ENCODE results near the gene HIVEP3.

The HIVEP3 gene

GRCh38 chr1:41943717-41944116 is 25.0 kb upstream of the HIVEP3 start:
- no peak overlapping the region for H3K27ac ChIP-seq (ENCODE audit: extremely low read depth, low read depth, low read length)
- H3K9me3 ChIP-seq (ENCODE audit: control insufficient read depth, insufficient read depth, low read depth, low read length): no peaks in the 10 kb centered on the region

GRCh38 chr1:41942278-41942677 is 23.6 kb upstream of the HIVEP3 start:
- no peaks in the 10 kb centered on the region for H3K4me1 ChIP-seq (ENCODE audit: control insufficient read depth, insufficient read depth, low read length)
- H3K27ac ChIP-seq (ENCODE audit: extremely low read depth, low read depth, low read length): no peak overlapping the region
- H3K9me3 ChIP-seq (ENCODE audit: control insufficient read depth, insufficient read depth, low read depth, low read length): no peaks in the 10 kb centered on the region
- no peak for TF ChIP-seq GLIS2 (tag by site-specific recombination; IDR thresholded peaks at IDR 0.05)
- no peak for TF ChIP-seq TRIM28 (IDR thresholded peaks at IDR 0.05; ENCODE audit: borderline replicate concordance, low read length)
- TF ChIP-seq ZNF560 (tag by site-specific recombination; IDR thresholded peaks at IDR 0.05; ENCODE audit: borderline replicate concordance): no peak
- TF ChIP-seq HOXD13 (CRISPR knock-in tag; IDR thresholded peaks at IDR 0.05; ENCODE audit: borderline replicate concordance): no peak
- TF ChIP-seq ZNF366 (tag by site-specific recombination; conservative IDR thresholded peaks at IDR 0.05): no peak
- TF ChIP-seq, protein P1, sequence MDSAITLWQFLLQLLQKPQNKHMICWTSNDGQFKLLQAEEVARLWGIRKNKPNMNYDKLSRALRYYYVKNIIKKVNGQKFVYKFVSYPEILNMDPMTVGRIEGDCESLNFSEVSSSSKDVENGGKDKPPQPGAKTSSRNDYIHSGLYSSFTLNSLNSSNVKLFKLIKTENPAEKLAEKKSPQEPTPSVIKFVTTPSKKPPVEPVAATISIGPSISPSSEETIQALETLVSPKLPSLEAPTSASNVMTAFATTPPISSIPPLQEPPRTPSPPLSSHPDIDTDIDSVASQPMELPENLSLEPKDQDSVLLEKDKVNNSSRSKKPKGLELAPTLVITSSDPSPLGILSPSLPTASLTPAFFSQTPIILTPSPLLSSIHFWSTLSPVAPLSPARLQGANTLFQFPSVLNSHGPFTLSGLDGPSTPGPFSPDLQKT (IDR thresholded peaks at IDR 0.05; ENCODE audit: borderline replicate concordance, low read depth, low read length): no peak
- TF ChIP-seq ZNF155 (tag by site-specific recombination; IDR thresholded peaks at IDR 0.05): no peak
- no peak for TF ChIP-seq SCRT2 (tag by site-specific recombination; IDR thresholded peaks at IDR 0.05)
- TF ChIP-seq ZNF747 (tag by site-specific recombination; IDR thresholded peaks at IDR 0.05): no peak
- TF ChIP-seq ZNF239 (tag by site-specific recombination; IDR thresholded peaks at IDR 0.05): no peak
- no peak for TF ChIP-seq ZNF174 (tag by site-specific recombination; IDR thresholded peaks at IDR 0.05)
- TF ChIP-seq ZNF302 (tag by site-specific recombination; IDR thresholded peaks at IDR 0.05; ENCODE audit: low read depth): no peak
- no peak for TF ChIP-seq TCF7L2 (IDR thresholded peaks at IDR 0.05; ENCODE audit: borderline replicate concordance, low read depth, low read length)
- TF ChIP-seq ZNF121 (tag by site-specific recombination; IDR thresholded peaks at IDR 0.05): no peak
- no peak for TF ChIP-seq ZNF639 (tag by site-specific recombination; IDR thresholded peaks at IDR 0.05)
- POLR2A ChIA-PET: no interaction called here
- CTCF ChIA-PET: interaction anchor here (0.6 kb wide), 1 partner anchor 19 kb away, joined by 3 read pairs; no protein-coding TSS in a partner anchor
- H3K4me3 ChIP-seq (ENCODE audit: low read depth, low read length): no peak overlapping the region
- H3K36me3 ChIP-seq (ENCODE audit: control insufficient read depth in 2 of 2, insufficient read depth in 1 of 2, low read length in 2 of 2): no peaks in the 10 kb centered on the region

More at GRCh38 chr1:41943717-41944116, 25.0 kb upstream of the HIVEP3 start:
- ChIA-PET POLR2A (no interaction called here), CTCF (interaction anchor here (1.2 kb wide), 1 partner anchor 971 kb away, joined by 3 read pairs; no protein-coding TSS in a partner anchor)
- Histone ChIP-seq H3K4me1 (ENCODE audit: control insufficient read depth, insufficient read depth, low read length) (no peaks in the 10 kb centered on the region), H3K4me3 (ENCODE audit: low read depth, low read length) (no peak overlapping the region), H3K36me3 (ENCODE audit: control insufficient read depth in 2 of 2, insufficient read depth in 1 of 2, low read length in 2 of 2) (no peaks in the 10 kb centered on the region)
- TF ChIP-seq, protein P2, sequence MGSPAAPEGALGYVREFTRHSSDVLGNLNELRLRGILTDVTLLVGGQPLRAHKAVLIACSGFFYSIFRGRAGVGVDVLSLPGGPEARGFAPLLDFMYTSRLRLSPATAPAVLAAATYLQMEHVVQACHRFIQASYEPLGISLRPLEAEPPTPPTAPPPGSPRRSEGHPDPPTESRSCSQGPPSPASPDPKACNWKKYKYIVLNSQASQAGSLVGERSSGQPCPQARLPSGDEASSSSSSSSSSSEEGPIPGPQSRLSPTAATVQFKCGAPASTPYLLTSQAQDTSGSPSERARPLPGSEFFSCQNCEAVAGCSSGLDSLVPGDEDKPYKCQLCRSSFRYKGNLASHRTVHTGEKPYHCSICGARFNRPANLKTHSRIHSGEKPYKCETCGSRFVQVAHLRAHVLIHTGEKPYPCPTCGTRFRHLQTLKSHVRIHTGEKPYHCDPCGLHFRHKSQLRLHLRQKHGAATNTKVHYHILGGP (tag by site-specific recombination; IDR thresholded peaks at IDR 0.05): no peak
- no peak for TF ChIP-seq ZNF302 (tag by site-specific recombination; IDR thresholded peaks at IDR 0.05; ENCODE audit: low read depth)
- TF ChIP-seq ZNF146 (tag by site-specific recombination; IDR thresholded peaks at IDR 0.05): peak; percentile 75
- no peak for TF ChIP-seq ZNF248 (tag by site-specific recombination; IDR thresholded peaks at IDR 0.05)
- TF ChIP-seq ZFHX2 (tag by site-specific recombination; conservative IDR thresholded peaks at IDR 0.05): no peak
- TF ChIP-seq TCF7L2 (IDR thresholded peaks at IDR 0.05; ENCODE audit: borderline replicate concordance, low read depth, low read length): no peak
- TF ChIP-seq ZNF654 (tag by site-specific recombination; IDR thresholded peaks at IDR 0.05; ENCODE audit: low read depth): no peak

GRCh38 chr1:41941381-41941780 is 22.7 kb upstream of the HIVEP3 start:
- Histone ChIP-seq H3K27ac (ENCODE audit: extremely low read depth, low read depth, low read length) (no peak overlapping the region), H3K4me3 (ENCODE audit: low read depth, low read length) (no peak overlapping the region), H3K4me1 (ENCODE audit: control insufficient read depth, insufficient read depth, low read length) (no peaks in the 10 kb centered on the region), H3K36me3 (ENCODE audit: control insufficient read depth in 2 of 2, insufficient read depth in 1 of 2, low read length in 2 of 2) (no peaks in the 10 kb centered on the region), H3K9me3 (ENCODE audit: control insufficient read depth, insufficient read depth, low read depth, low read length) (no peaks in the 10 kb centered on the region)
- ChIA-PET CTCF (no interaction called here), POLR2A (no interaction called here)
- TF ChIP-seq, protein P3, sequence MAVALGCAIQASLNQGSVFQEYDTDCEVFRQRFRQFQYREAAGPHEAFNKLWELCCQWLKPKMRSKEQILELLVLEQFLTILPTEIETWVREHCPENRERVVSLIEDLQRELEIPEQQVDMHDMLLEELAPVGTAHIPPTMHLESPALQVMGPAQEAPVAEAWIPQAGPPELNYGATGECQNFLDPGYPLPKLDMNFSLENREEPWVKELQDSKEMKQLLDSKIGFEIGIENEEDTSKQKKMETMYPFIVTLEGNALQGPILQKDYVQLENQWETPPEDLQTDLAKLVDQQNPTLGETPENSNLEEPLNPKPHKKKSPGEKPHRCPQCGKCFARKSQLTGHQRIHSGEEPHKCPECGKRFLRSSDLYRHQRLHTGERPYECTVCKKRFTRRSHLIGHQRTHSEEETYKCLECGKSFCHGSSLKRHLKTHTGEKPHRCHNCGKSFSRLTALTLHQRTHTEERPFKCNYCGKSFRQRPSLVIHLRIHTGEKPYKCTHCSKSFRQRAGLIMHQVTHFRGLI (tag by site-specific recombination; IDR thresholded peaks at IDR 0.05): no peak
- TF ChIP-seq, protein P4, sequence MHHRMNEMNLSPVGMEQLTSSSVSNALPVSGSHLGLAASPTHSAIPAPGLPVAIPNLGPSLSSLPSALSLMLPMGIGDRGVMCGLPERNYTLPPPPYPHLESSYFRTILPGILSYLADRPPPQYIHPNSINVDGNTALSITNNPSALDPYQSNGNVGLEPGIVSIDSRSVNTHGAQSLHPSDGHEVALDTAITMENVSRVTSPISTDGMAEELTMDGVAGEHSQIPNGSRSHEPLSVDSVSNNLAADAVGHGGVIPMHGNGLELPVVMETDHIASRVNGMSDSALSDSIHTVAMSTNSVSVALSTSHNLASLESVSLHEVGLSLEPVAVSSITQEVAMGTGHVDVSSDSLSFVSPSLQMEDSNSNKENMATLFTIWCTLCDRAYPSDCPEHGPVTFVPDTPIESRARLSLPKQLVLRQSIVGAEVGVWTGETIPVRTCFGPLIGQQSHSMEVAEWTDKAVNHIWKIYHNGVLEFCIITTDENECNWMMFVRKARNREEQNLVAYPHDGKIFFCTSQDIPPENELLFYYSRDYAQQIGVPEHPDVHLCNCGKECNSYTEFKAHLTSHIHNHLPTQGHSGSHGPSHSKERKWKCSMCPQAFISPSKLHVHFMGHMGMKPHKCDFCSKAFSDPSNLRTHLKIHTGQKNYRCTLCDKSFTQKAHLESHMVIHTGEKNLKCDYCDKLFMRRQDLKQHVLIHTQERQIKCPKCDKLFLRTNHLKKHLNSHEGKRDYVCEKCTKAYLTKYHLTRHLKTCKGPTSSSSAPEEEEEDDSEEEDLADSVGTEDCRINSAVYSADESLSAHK (tag by site-specific recombination; IDR thresholded peaks at IDR 0.05): no peak

All from HEK293 (cell line).